ENCODE measurements around the gene KCNMB2. TPM values are rescaled to one million over a fixed set of nuclear protein-coding genes. Genes with fewer than 3 reads are reported as not detected.

KCNMB2 gene
- total and polyA plus RNA-seq, 2 donors (not counting 1 experiment from before 2014, with no cell fraction given): 0.17 TPM; not detected in 1

GRCh38 chr3:178593786-178594185 lies 57.5 kb downstream of the KCNMB2 start:
- Histone ChIP-seq H3K4me1 (ENCODE audit: control insufficient read depth, extremely low read depth, insufficient read depth, low read length) (no peaks in the 10 kb centered on the region), H3K27me3 (ENCODE audit: control insufficient read depth, insufficient read depth, low read length) (no peaks in the 10 kb centered on the region), H3K4me3 (replicated peaks in 1 of 4; ENCODE audit: control extremely low read depth in 1 of 4, insufficient read depth in 1 of 4, low read depth in 3 of 4, low read length in 4 of 4) (no peak overlapping the region), H3K27ac (ENCODE audit: insufficient read depth, low read length) (no peak overlapping the region), H3K9ac (ENCODE audit: insufficient read depth, low read length) (no peak overlapping the region), H3K36me3 (ENCODE audit: control insufficient read depth, insufficient read depth, low read length) (no peaks in the 10 kb centered on the region), H2AFZ (ENCODE audit: low read length) (no peak overlapping the region), H3K4me2 (ENCODE audit: extremely low read depth, insufficient read depth, low read length) (no peak overlapping the region), H3K79me2 (ENCODE audit: control insufficient read depth, insufficient read depth, low read length) (no peaks in the 10 kb centered on the region), H4K20me1 (ENCODE audit: control insufficient read depth, extremely low read depth, insufficient read depth, low read length) (peaks cover 1% of the 10 kb centered on the region), H3K9me3 (ENCODE audit: control insufficient read depth, insufficient read depth, low read depth, low read length) (no peaks in the 10 kb centered on the region)
- no peak for DNase-seq (ENCODE audit: low read depth in 2 of 2)
- no peak for TF ChIP-seq EZH2 (IDR thresholded peaks at IDR 0.05; ENCODE audit: low read length, missing control alignments)
- TF ChIP-seq CTCF (conservative IDR thresholded peaks at IDR 0.05 in 1 of 2, IDR thresholded peaks at IDR 0.05 in 1 of 2; ENCODE audit: low read depth in 1 of 2, low read length in 2 of 2): no peak

- no peak overlapping the region for H3K27ac ChIP-seq (ENCODE audit: insufficient read depth, low read length)
- no peaks in the 10 kb centered on the region for H3K36me3 ChIP-seq (ENCODE audit: control insufficient read depth, insufficient read depth, low read length)
- DNase-seq (ENCODE audit: low read depth in 2 of 2): no peak
- H2AFZ ChIP-seq (ENCODE audit: low read length): no peak overlapping the region
- H3K4me3 ChIP-seq (replicated peaks in 1 of 4; ENCODE audit: control extremely low read depth in 1 of 4, insufficient read depth in 1 of 4, low read depth in 3 of 4, low read length in 4 of 4): no peak overlapping the region
- peaks cover 1% of the 10 kb centered on the region for H4K20me1 ChIP-seq (ENCODE audit: control insufficient read depth, extremely low read depth, insufficient read depth, low read length)
- H3K27me3 ChIP-seq (ENCODE audit: control insufficient read depth, insufficient read depth, low read length): no peaks in the 10 kb centered on the region
- H3K4me2 ChIP-seq (ENCODE audit: extremely low read depth, insufficient read depth, low read length): no peak overlapping the region
- H3K79me2 ChIP-seq (ENCODE audit: control insufficient read depth, insufficient read depth, low read length): no peaks in the 10 kb centered on the region
- TF ChIP-seq CTCF (conservative IDR thresholded peaks at IDR 0.05 in 1 of 2, IDR thresholded peaks at IDR 0.05 in 1 of 2; ENCODE audit: low read depth in 1 of 2, low read length in 2 of 2) (no peak), EZH2 (IDR thresholded peaks at IDR 0.05; ENCODE audit: low read length, missing control alignments) (no peak)
- H3K4me1 ChIP-seq (ENCODE audit: control insufficient read depth, extremely low read depth, insufficient read depth, low read length): no peaks in the 10 kb centered on the region
- H3K9ac ChIP-seq (ENCODE audit: insufficient read depth, low read length): no peak overlapping the region
- H3K9me3 ChIP-seq (ENCODE audit: control insufficient read depth, insufficient read depth, low read depth, low read length): no peaks in the 10 kb centered on the region
Observed at GRCh38 chr3:178597371-178597770, 61.1 kb downstream of the KCNMB2 start.

- no peak for TF ChIP-seq EZH2 (IDR thresholded peaks at IDR 0.05; ENCODE audit: low read length, missing control alignments)
- Histone ChIP-seq H3K9ac (ENCODE audit: insufficient read depth, low read length) (no peak overlapping the region), H3K27me3 (ENCODE audit: control insufficient read depth, insufficient read depth, low read length) (no peaks in the 10 kb centered on the region), H3K79me2 (ENCODE audit: control insufficient read depth, insufficient read depth, low read length) (no peaks in the 10 kb centered on the region), H3K4me1 (ENCODE audit: control insufficient read depth, extremely low read depth, insufficient read depth, low read length) (no peaks in the 10 kb centered on the region), H2AFZ (ENCODE audit: low read length) (no peak overlapping the region), H3K4me2 (ENCODE audit: extremely low read depth, insufficient read depth, low read length) (no peak overlapping the region), H3K4me3 (replicated peaks in 1 of 4; ENCODE audit: control extremely low read depth in 1 of 4, insufficient read depth in 1 of 4, low read depth in 3 of 4, low read length in 4 of 4) (no peak overlapping the region), H3K9me3 (ENCODE audit: control insufficient read depth, insufficient read depth, low read depth, low read length) (no peaks in the 10 kb centered on the region), H4K20me1 (ENCODE audit: control insufficient read depth, extremely low read depth, insufficient read depth, low read length) (no peaks in the 10 kb centered on the region), H3K27ac (ENCODE audit: insufficient read depth, low read length) (no peak overlapping the region), H3K36me3 (ENCODE audit: control insufficient read depth, insufficient read depth, low read length) (no peaks in the 10 kb centered on the region)
- no peak for DNase-seq (ENCODE audit: low read depth in 2 of 2)
Observed at GRCh38 chr3:178602856-178603255, 66.6 kb downstream of the KCNMB2 start.

Measured in fibroblast of lung (primary cell).